Liver (tissue), 9 donors: ENCODE data around the gene ACLY. TPM values are rescaled to one million over a fixed set of nuclear protein-coding genes. Genes with fewer than 3 reads are reported as not detected.

ENCODE experiments used
- DNase-seq: peaks from one replicate; pipeline ENCODE4 v3.0.0-alpha.2; 2017; ENCODE audit warnings: low spot score
- H3K27ac ChIP-seq, 2 donors: one replicate each; pipeline ENCODE4 v1.7.0; 2013; ENCODE audit warnings: inconsistent platforms in 2 of 2, low read length in 2 of 2, control low read depth in 1 of 2, low read depth in 1 of 2, mild to moderate bottlenecking in 1 of 2
- H3K27me3 ChIP-seq, 4 donors: one replicate each; pipeline versions ENCODE4 v1.6.1 to v1.7.0; 2013; ENCODE audit warnings: low read length in 3 of 4, inconsistent platforms in 1 of 4, mild to moderate bottlenecking in 1 of 4, moderate library complexity in 1 of 4; ENCODE audit not compliant: control insufficient read depth in 4 of 4, insufficient read depth in 4 of 4
- H3K36me3 ChIP-seq, 4 donors: one replicate each; pipeline versions ENCODE4 v1.6.1 to v1.7.0; 2013; ENCODE audit warnings: low read length in 3 of 4, mild to moderate bottlenecking in 3 of 4, low read depth in 1 of 4, moderate library complexity in 1 of 4; ENCODE audit not compliant: control insufficient read depth in 4 of 4, insufficient read depth in 3 of 4
- H3K4me1 ChIP-seq, 4 donors: one replicate each; pipeline versions ENCODE4 v1.6.1 to v1.7.0; 2013; ENCODE audit warnings: low read length in 3 of 4, mild to moderate bottlenecking in 3 of 4, moderate library complexity in 1 of 4; ENCODE audit not compliant: control insufficient read depth in 4 of 4, insufficient read depth in 4 of 4
- H3K4me3 ChIP-seq, 3 donors: one replicate each; pipeline versions ENCODE4 v1.6.1 to v1.7.0; 2013; ENCODE audit warnings: low read length in 3 of 3, control low read depth in 1 of 3, low read depth in 1 of 3, mild to moderate bottlenecking in 1 of 3
- H3K9ac ChIP-seq, 2 donors: one replicate each; pipeline ENCODE4 v1.7.0; 2013; ENCODE audit warnings: low read length in 2 of 2, mild to moderate bottlenecking in 2 of 2, moderate library complexity in 2 of 2, control low read depth in 1 of 2, low read depth in 1 of 2
- H3K9me3 ChIP-seq, 4 donors: one replicate each; pipeline versions ENCODE4 v1.6.1 to v1.7.0; 2013; ENCODE audit warnings: low read length in 3 of 4; ENCODE audit not compliant: control insufficient read depth in 4 of 4
- ATF3 ChIP-seq: IDR thresholded peaks from 2 replicates; pipeline ENCODE4 v1.6.1; 2016; ENCODE audit warnings: antibody characterized with exemption
- CTCF ChIP-seq: fragments of 150-350 bp; IDR thresholded peaks from 2 replicates; pipeline ENCODE4 v1.5.1; 2017; ENCODE audit warnings: improper control_type of control experiment, low read depth, low read length; ENCODE audit not compliant: missing input control
- EGR1 ChIP-seq, 2 donors: IDR thresholded peaks; 2 replicates each; pipeline ENCODE4 v1.6.1; 2016 to 2018; ENCODE audit warnings: antibody characterized with exemption in 2 of 2, low read depth in 2 of 2
- FOXA1 ChIP-seq: IDR thresholded peaks from 2 replicates; pipeline ENCODE4 v1.6.1; 2016; ENCODE audit warnings: antibody characterized with exemption
- FOXA2 ChIP-seq: IDR thresholded peaks from 2 replicates; pipeline ENCODE4 v1.6.1; 2016; ENCODE audit warnings: antibody characterized with exemption
- GABPA ChIP-seq, 2 donors: IDR thresholded peaks in 1 of 2; conservative IDR thresholded peaks in 1 of 2; 2 replicates each; pipeline ENCODE4 v1.6.1; 2016; ENCODE audit warnings: antibody characterized with exemption in 2 of 2, mild to moderate bottlenecking in 1 of 2, moderate library complexity in 1 of 2
- HNF4A ChIP-seq, 2 donors: conservative IDR thresholded peaks; 2 replicates each; pipeline ENCODE4 v1.6.1; 2016; ENCODE audit warnings: antibody characterized with exemption in 2 of 2, mild to moderate bottlenecking in 2 of 2
- HNF4G ChIP-seq: IDR thresholded peaks from 2 replicates; pipeline ENCODE4 v1.6.1; 2016; ENCODE audit warnings: antibody characterized with exemption
- JUND ChIP-seq, 2 donors: IDR thresholded peaks; 2 replicates each; pipeline ENCODE4 v1.6.1; 2016; ENCODE audit warnings: antibody characterized with exemption in 2 of 2
- MAX ChIP-seq: IDR thresholded peaks from 2 replicates; pipeline ENCODE4 v1.6.1; 2016; ENCODE audit warnings: antibody characterized with exemption
- NR2F2 ChIP-seq: IDR thresholded peaks from 2 replicates; pipeline ENCODE4 v1.6.1; 2016; ENCODE audit warnings: antibody characterized with exemption
- RAD21 ChIP-seq, 2 donors: IDR thresholded peaks; 2 replicates each; pipeline ENCODE4 v1.6.1; 2016; ENCODE audit warnings: antibody characterized with exemption in 2 of 2, mild to moderate bottlenecking in 2 of 2
- REST ChIP-seq: IDR thresholded peaks from 2 replicates; pipeline ENCODE4 v1.6.1; 2016; ENCODE audit warnings: antibody characterized with exemption, mild to moderate bottlenecking
- RXRA ChIP-seq, 2 donors: IDR thresholded peaks; 2 replicates each; pipeline ENCODE4 v1.6.1; 2017 to 2018; ENCODE audit warnings: antibody characterized with exemption in 2 of 2, mild to moderate bottlenecking in 1 of 2
- SP1 ChIP-seq: IDR thresholded peaks from 2 replicates; pipeline ENCODE4 v1.6.1; 2018; ENCODE audit warnings: antibody characterized with exemption, mild to moderate bottlenecking
- TAF1 ChIP-seq: conservative IDR thresholded peaks from 2 replicates; pipeline ENCODE4 v1.6.1; 2016; ENCODE audit warnings: antibody characterized with exemption, mild to moderate bottlenecking
- YY1 ChIP-seq: IDR thresholded peaks from 2 replicates; pipeline ENCODE4 v1.6.1; 2016; ENCODE audit warnings: antibody characterized with exemption, mild to moderate bottlenecking
- ZBTB33 ChIP-seq: IDR thresholded peaks from 2 replicates; pipeline ENCODE4 v1.6.1; 2016; ENCODE audit warnings: antibody characterized with exemption
- WGBS: extraction: QIAGEN DNeasy Blood & Tissue Kit; methylation state at CpG from one replicate; pipeline ENCODE4 v1.1.7; 2013; 5-methylcytosine and 5-hydroxymethylcytosine counted together
- polyA plus RNA-seq, 2 donors: library from polyadenylated mRNA; stranded (reverse) in 1 of 2; unstranded in 1 of 2; fragments of 200-250 nt in 1 of 2; fragments of >200 nt in 1 of 2; fragmentation: Nextera tagmentation in 1 of 2; extraction: Ambion mirVana in 1 of 2; gene quantifications; one replicate each; pipeline versions ENCODE4 v1.2.1 to v1.2.3, GENCODE V29; 2013 to 2015
- total RNA-seq, 2 donors: library from RNA; depleted of rRNA; stranded (reverse); fragments of >200 nt; gene quantifications; one replicate each; pipeline ENCODE4 v1.2.3, GENCODE V29; 2014
- donor health status: healthy.
- donor health status: healthy.
- donor health status: healthy.
- donor health status: healthy.
- donor health status: healthy.

The ACLY gene
- total and polyA plus RNA-seq, 4 donors = 12.1 to 133 (median 37.1) TPM

GRCh38 chr17:41894791-41895331 lies 23.9 kb downstream of the ACLY start:
- Histone ChIP-seq H3K4me3 (no peak overlapping the region), H3K36me3 (peaks cover 6 to 72% (median 25%) of the 10 kb centered on the region in 4 donors), H3K4me1 (peaks cover 3 to 18% (median 14%) of the 10 kb centered on the region in 4 donors), H3K9ac (no peak overlapping the region), H3K27me3 (no peaks in the 10 kb centered on the region), H3K9me3 (no peaks in the 10 kb centered on the region), H3K27ac (no peak overlapping the region)
- WGBS = 36% methylated on average over 7 of the region's 7 CpGs
- no peak for DNase-seq
- peak; percentile 75 to 85 for TF ChIP-seq RXRA (IDR thresholded peaks at IDR 0.05)
- TF ChIP-seq REST = peak; percentile 41
- TF ChIP-seq MAX = peak; percentile 48
- TF ChIP-seq JUND (IDR thresholded peaks at IDR 0.05) = peak in 1 of 2 donors; percentile 51
- peak; percentile 40 for TF ChIP-seq NR2F2
- TF ChIP-seq FOXA1 = no peak
- no peak for TF ChIP-seq EGR1 (IDR thresholded peaks at IDR 0.05; ENCODE audit: low read depth in 2 of 2)
- no peak for TF ChIP-seq ZBTB33
- TF ChIP-seq YY1 = peak; percentile 5
- no peak for TF ChIP-seq CTCF
- TF ChIP-seq GABPA (IDR thresholded peaks at IDR 0.05 in 1 of 2, conservative IDR thresholded peaks at IDR 0.05 in 1 of 2) = peak in 1 of 2 donors; percentile 20
- TF ChIP-seq RAD21 (IDR thresholded peaks at IDR 0.05) = peak in 1 of 2 donors; percentile 54
- TF ChIP-seq ATF3 = no peak
- no peak for TF ChIP-seq FOXA2
- TF ChIP-seq HNF4A (conservative IDR thresholded peaks at IDR 0.05) = peak; percentile 60 to 67
- TF ChIP-seq HNF4G = no peak
- TF ChIP-seq SP1 = peak; percentile 42
- TF ChIP-seq TAF1 = no peak
